CD14-positive monocyte (primary cell): Measurements from ENCODE around the gene TRANK1. TPM values are rescaled to one million over a fixed set of nuclear protein-coding genes. Genes with fewer than 3 reads are reported as not detected.

Experiments used
- DNase-seq, 3 donors: peaks; one replicate each; pipeline ENCODE4 v3.0.0-alpha.2; 2011 to 2022
- H2AFZ ChIP-seq: 2 replicates; pipeline ENCODE4 v1.6.0; 2012; ENCODE audit warnings: mild to moderate bottlenecking, low read depth, low read length, inconsistent platforms; ENCODE audit not compliant: insufficient read depth, poor library complexity, severe bottlenecking
- H3K27ac ChIP-seq, 2 donors: 1 replicate in 1 of 2; 2 replicates in 1 of 2; pipeline ENCODE4 v1.5.1; 2012 to 2013; ENCODE audit warnings: low read length in 2 of 2, control low read depth in 1 of 2, inconsistent platforms in 1 of 2, low read depth in 1 of 2, mild to moderate bottlenecking in 1 of 2
- H3K27me3 ChIP-seq, 2 donors: one replicate each; pipeline versions ENCODE4 v1.6.0 to v1.6.1; 2011 to 2013; ENCODE audit warnings: low read length in 2 of 2; ENCODE audit not compliant: control insufficient read depth in 2 of 2, insufficient read depth in 2 of 2
- H3K36me3 ChIP-seq, 2 donors: replicated peaks in 1 of 2; 1 replicate in 1 of 2; 2 replicates in 1 of 2; pipeline versions ENCODE4 v1.5.1 to v1.6.1; 2012 to 2013; ENCODE audit warnings: low read length in 2 of 2, control low read depth in 1 of 2, inconsistent platforms in 1 of 2, mild to moderate bottlenecking in 1 of 2; ENCODE audit not compliant: insufficient read depth in 2 of 2, control insufficient read depth in 1 of 2
- H3K4me1 ChIP-seq, 2 donors: 1 replicate in 1 of 2; 2 replicates in 1 of 2; pipeline versions ENCODE4 v1.5.1 to v1.6.1; 2012 to 2013; ENCODE audit warnings: low read length in 2 of 2, control low read depth in 1 of 2, inconsistent platforms in 1 of 2, mild to moderate bottlenecking in 1 of 2, moderate library complexity in 1 of 2; ENCODE audit not compliant: insufficient read depth in 2 of 2, control insufficient read depth in 1 of 2
- H3K4me2 ChIP-seq: replicated peaks from 2 replicates; pipeline ENCODE3; 2012; ENCODE audit warnings: low read length, moderate library complexity, mild to moderate bottlenecking; ENCODE audit not compliant: poor library complexity, severe bottlenecking; ENCODE audit errors: extremely low read depth
- H3K4me3 ChIP-seq, 3 experiments: fragments of 200-600 bp in 1 of 3; sonication (generic) in 1 of 3; replicated peaks in 1 of 3; 1 replicate in 2 of 3; 2 replicates in 1 of 3; pipeline ENCODE4 v1.5.1; 2011 to 2013; ENCODE audit warnings: low read length in 3 of 3, mild to moderate bottlenecking in 3 of 3, control low read depth in 2 of 3, low read depth in 2 of 3, inconsistent platforms in 1 of 3, moderate library complexity in 1 of 3
- H3K79me2 ChIP-seq: 2 replicates; pipeline ENCODE4 v1.6.0; 2012; ENCODE audit warnings: mild to moderate bottlenecking, control low read depth, inconsistent platforms, low read length, moderate library complexity; ENCODE audit not compliant: insufficient read depth
- H3K9ac ChIP-seq: 2 replicates; pipeline ENCODE4 v1.6.0; 2017; ENCODE audit warnings: low read length, mild to moderate bottlenecking; ENCODE audit not compliant: insufficient read depth, poor library complexity, severe bottlenecking
- H3K9me3 ChIP-seq, 2 donors: replicated peaks in 1 of 2; 1 replicate in 1 of 2; 2 replicates in 1 of 2; pipeline versions ENCODE4 v1.5.1 to v1.6.1; 2012 to 2013; ENCODE audit warnings: low read length in 2 of 2, control low read depth in 1 of 2; ENCODE audit not compliant: control insufficient read depth in 1 of 2, insufficient read depth in 1 of 2
- H4K20me1 ChIP-seq: 2 replicates; pipeline ENCODE4 v1.6.0; 2012; ENCODE audit warnings: mild to moderate bottlenecking, low read length, control low read depth, moderate library complexity; ENCODE audit not compliant: insufficient read depth
- H3K27ac Mint-ChIP-seq, 7 donors: one replicate each; pipeline ENCODE4 v1.8.0; 2020; ENCODE audit warnings: mild to moderate bottlenecking in 7 of 7, mixed read lengths in 7 of 7, moderate library complexity in 6 of 7, inconsistent platforms in 2 of 7
- H3K27me3 Mint-ChIP-seq, 3 donors: one replicate each; pipeline ENCODE4 v1.8.0; 2021 to 2022; ENCODE audit warnings: low read depth in 3 of 3, mild to moderate bottlenecking in 3 of 3, mixed read lengths in 3 of 3, moderate library complexity in 3 of 3, inconsistent platforms in 1 of 3
- H3K36me3 Mint-ChIP-seq, 2 donors: one replicate each; pipeline ENCODE4 v1.8.0; 2020; ENCODE audit warnings: mixed read lengths in 2 of 2, inconsistent platforms in 1 of 2, mild to moderate bottlenecking in 1 of 2
- H3K4me1 Mint-ChIP-seq: one replicate; pipeline ENCODE4 v1.8.0; 2020; ENCODE audit warnings: mild to moderate bottlenecking, mixed read lengths
- H3K4me3 Mint-ChIP-seq, 2 donors: one replicate each; pipeline ENCODE4 v1.8.0; 2020; ENCODE audit warnings: mild to moderate bottlenecking in 2 of 2, mixed read lengths in 2 of 2, moderate library complexity in 1 of 2
- H3K9me3 Mint-ChIP-seq, 7 donors: one replicate each; pipeline ENCODE4 v1.8.0; 2020 to 2022; ENCODE audit warnings: mixed read lengths in 7 of 7, mild to moderate bottlenecking in 6 of 7, moderate library complexity in 6 of 7, inconsistent platforms in 2 of 7
- WGBS: methylation state at CpG from one replicate; pipeline ENCODE4 v1.1.5; 2013; ENCODE audit warnings: missing lambda C conversion rate; ENCODE audit not compliant: insufficient coverage; 5-methylcytosine and 5-hydroxymethylcytosine counted together
- intact Hi-C, 2 donors: fragments of 100-400 bp; cut with micrococcal nuclease; formaldehyde crosslinking; loops; one replicate each; pipeline versions ENCODE4 v1.15.0 to v1.15.1; 2023
- polyA plus RNA-seq, 3 donors: library from polyadenylated mRNA; depleted of rRNA in 1 of 3; unstranded in 2 of 3; stranded (reverse) in 1 of 3; fragments of 300-500 nt in 2 of 3; fragments of >200 nt in 1 of 3; fragmentation: Illumina TruSeq in 2 of 3; gene quantifications; 1 replicate in 2 of 3; 2 replicates in 1 of 3; pipeline ENCODE4 v1.2.3, GENCODE V29; 2012 to 2021
- TF ChIP-seq, protein P1 (sequence below): fragments of 200-600 bp; IDR thresholded peaks from one replicate; pipeline ENCODE4 v1.8.0; 2022; ENCODE audit warnings: antibody characterized with exemption, mild to moderate bottlenecking

The TRANK1 gene
- polyA plus RNA-seq, 3 donors: 2.8 to 6.3 (median 5.8) TPM

DNA sequence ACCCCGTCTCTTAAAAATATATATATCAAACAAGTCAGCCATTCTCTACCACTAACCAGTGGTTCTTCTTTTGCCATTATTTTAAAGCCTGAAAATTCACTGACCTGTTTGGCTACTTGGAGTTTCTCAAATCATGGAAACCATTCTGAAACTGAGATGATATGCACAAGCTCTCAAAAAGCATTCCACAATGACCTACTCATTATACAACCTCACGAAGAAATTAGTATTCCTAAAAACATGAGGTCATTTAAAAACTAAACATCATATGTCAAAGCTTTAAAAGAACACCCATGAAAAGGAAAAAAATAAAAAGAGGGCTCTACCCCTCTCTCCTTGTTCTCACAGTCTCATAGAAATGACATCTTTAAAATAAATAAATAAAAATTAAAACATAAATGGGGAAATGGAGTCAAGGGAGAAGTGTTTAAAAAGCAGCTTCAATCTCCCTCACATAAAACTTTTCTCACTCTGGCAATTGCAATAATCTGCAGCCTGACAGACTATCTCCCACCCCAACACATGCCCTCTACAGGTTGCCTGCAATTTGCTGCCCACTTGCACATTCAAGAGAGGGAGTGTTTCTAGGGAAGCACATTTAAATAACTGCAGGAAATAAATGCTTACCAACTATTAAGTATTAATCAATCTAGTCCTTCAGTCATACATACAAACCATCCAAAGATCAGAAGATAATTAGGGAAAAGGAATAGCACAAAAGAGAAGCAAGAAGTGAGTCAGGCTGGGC lies 73.3 kb downstream of the TRANK1 start:
- no peak overlapping the region for H3K4me3 Mint-ChIP-seq
- no peak for DNase-seq
- H3K9ac ChIP-seq: no peak overlapping the region
- H3K79me2 ChIP-seq: no peaks in the 10 kb centered on the region
- TF ChIP-seq, protein P1, sequence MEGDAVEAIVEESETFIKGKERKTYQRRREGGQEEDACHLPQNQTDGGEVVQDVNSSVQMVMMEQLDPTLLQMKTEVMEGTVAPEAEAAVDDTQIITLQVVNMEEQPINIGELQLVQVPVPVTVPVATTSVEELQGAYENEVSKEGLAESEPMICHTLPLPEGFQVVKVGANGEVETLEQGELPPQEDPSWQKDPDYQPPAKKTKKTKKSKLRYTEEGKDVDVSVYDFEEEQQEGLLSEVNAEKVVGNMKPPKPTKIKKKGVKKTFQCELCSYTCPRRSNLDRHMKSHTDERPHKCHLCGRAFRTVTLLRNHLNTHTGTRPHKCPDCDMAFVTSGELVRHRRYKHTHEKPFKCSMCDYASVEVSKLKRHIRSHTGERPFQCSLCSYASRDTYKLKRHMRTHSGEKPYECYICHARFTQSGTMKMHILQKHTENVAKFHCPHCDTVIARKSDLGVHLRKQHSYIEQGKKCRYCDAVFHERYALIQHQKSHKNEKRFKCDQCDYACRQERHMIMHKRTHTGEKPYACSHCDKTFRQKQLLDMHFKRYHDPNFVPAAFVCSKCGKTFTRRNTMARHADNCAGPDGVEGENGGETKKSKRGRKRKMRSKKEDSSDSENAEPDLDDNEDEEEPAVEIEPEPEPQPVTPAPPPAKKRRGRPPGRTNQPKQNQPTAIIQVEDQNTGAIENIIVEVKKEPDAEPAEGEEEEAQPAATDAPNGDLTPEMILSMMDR: no peak
- H3K27ac Mint-ChIP-seq: peak overlapping the region in 1 of 7 donors; percentile 23
- no peaks in the 10 kb centered on the region for H3K36me3 ChIP-seq
- H3K4me3 ChIP-seq: no peak overlapping the region
- no peaks in the 10 kb centered on the region for H3K27me3 Mint-ChIP-seq
- peaks cover 0 to 18% of the 10 kb centered on the region in 2 donors for H3K36me3 Mint-ChIP-seq
- H3K4me2 ChIP-seq: no peak overlapping the region
- H3K9me3 ChIP-seq: no peaks in the 10 kb centered on the region
- H3K27me3 ChIP-seq: no peaks in the 10 kb centered on the region
- no peak overlapping the region for H3K27ac ChIP-seq
- WGBS: 100% methylated on average over 1 of the region's 2 CpGs
- no peak overlapping the region for H2AFZ ChIP-seq
- H3K4me1 ChIP-seq: peaks cover 6 to 8% of the 10 kb centered on the region in 2 donors
- H3K9me3 Mint-ChIP-seq: no peaks in the 10 kb centered on the region
- no peaks in the 10 kb centered on the region for H4K20me1 ChIP-seq
- intact Hi-C loops: no loop called here
- H3K4me1 Mint-ChIP-seq: peaks cover 8% of the 10 kb centered on the region

DNA sequence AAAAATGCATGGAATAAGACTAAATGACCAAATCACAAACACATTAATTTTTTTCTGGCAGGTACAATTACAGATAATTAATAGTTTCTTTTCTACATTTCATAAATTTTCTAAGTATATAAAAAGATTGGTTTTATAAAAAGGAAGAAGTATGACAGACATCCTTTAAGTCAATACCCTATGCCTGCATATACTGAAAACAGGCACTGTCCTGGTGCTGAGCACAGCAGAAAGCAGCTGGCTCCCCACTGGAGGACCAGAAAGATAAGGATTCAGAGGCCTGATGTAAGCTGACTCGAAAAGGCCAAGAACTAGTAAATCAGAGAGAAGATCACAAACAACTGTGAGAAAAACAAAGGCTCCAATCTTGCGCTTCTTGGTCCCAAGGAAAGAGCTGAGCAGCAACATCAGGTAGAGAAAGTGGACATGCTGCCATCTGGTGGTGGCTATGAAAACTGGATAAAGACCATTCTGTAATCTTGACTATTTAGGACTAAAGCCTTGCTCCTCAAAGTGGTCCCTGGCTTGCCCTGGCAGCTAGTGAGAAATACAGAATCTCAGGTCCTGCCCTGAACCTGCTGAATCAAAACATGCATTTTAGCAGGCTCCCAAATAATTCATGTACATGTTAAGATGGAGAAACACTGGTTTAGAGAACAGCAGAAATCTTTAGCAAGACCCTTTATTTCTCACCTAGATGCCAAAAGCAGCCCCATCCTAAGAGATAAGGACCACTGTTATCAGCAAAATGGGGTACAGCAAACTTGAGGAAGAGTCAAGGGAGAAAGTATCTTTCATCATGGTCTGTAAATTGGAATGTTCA lies 76.0 kb downstream of the TRANK1 start:
- TF ChIP-seq, protein P1: peak; percentile 92
- no peaks in the 10 kb centered on the region for H3K9me3 ChIP-seq
- WGBS: 50% methylated on average over 2 of the region's 2 CpGs
- H3K4me2 ChIP-seq: no peak overlapping the region
- H3K27me3 Mint-ChIP-seq: no peaks in the 10 kb centered on the region
- intact Hi-C loops: loop anchor here (2.0 kb wide), 1 partner anchor 140 kb away; no protein-coding TSS in a partner anchor
- H3K27me3 ChIP-seq: no peaks in the 10 kb centered on the region
- no peak overlapping the region for H3K27ac ChIP-seq
- no peaks in the 10 kb centered on the region for H3K79me2 ChIP-seq
- H3K9ac ChIP-seq: no peak overlapping the region
- H4K20me1 ChIP-seq: no peaks in the 10 kb centered on the region
- no peaks in the 10 kb centered on the region for H3K9me3 Mint-ChIP-seq
- DNase-seq: peak; percentile 39 to 59 (median 58)
- no peak overlapping the region for H3K27ac Mint-ChIP-seq
- H2AFZ ChIP-seq: no peak overlapping the region
- peaks cover 7% of the 10 kb centered on the region for H3K4me1 Mint-ChIP-seq
- H3K4me3 ChIP-seq: no peak overlapping the region
- H3K36me3 Mint-ChIP-seq: peaks cover 3 to 18% of the 10 kb centered on the region in 2 donors
- H3K4me3 Mint-ChIP-seq: no peak overlapping the region
- H3K36me3 ChIP-seq: no peaks in the 10 kb centered on the region
- H3K4me1 ChIP-seq: peaks cover 9% of the 10 kb centered on the region in 2 donors
